COLO668 (cell line): ENCODE results near the gene KCNQ5.

Experiments
- DNase-seq: peaks from one replicate; lab custom pipeline; 2025; ENCODE audit not compliant: unreplicated experiment; lab: John Stamatoyannopoulos, UW

The KCNQ5 gene

DNA sequence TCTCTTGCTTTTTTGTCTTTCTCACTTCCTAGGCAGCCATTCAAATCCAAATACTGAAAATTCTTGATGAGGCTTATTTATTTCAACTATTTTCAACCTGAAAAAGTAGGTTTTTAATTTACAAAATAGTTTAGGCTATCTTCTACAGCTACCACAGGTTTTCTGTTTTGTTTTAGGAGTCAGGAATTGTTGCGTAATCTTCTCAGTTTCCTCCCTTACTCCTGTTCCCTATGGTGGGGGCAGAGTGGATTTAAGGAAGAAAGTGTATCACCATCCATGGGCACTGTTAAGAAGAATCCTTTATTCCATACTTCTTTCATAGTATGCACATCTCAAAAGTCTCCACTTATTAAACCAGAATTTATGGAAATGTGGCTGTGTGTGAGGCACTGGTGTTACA lies 421.0 kb downstream of the KCNQ5 start:
- no peak for DNase-seq

DNA sequence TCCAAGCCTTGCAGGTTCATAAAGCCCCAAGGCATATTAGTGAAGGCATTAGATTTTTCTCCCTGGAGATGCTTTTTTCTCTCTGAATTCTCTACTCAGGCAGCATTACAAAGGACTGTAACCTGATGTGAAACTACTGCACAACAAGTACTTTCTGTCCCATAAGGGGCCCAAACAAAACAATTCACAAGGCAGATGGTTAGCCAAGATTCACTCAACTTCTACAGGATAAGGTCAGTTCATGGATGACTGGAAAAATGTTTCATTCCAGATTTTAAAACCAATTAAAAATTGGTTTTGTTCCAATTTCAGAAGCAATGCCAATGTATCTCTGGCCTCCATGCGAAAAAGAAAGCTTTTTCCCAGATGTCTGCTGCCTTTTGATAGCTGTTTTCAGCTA lies 421.6 kb downstream of the KCNQ5 start:
- no peak for DNase-seq

GRCh38 chr6:73045609-73046008 lies 423.7 kb downstream of the KCNQ5 start:
- DNase-seq: no peak

- no peak for DNase-seq
Measured at GRCh38 chr6:73047801-73048200, 425.9 kb downstream of the KCNQ5 start.

DNA sequence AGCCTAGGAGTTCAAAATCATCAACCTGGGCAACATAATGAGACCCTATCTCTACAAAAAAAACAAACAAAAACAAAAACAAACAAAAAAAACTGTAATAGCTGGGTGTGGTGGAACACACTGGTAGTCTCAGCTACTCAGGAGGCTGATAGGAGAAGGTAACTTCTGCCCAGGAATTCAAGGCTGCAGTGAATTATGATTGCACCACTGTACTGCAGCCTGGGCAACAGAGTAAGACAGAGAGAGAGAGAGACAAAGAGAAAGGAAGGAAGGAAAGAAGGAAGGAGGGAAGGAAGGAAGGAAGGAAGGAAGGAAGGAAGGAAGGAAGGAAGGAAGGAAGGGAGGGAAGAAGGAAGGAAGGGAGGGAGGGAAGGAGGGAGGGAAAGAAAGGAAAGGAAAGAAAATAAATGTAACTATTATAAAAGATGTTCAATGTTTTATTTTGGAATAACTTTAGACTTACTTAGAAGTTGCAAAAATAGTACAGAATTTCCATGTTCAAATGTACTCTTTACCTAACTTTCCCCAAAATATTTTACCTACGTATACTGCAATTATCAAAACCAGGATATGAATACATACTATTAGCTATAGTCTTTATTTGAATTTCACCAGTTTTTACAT lies 428.2 kb downstream of the KCNQ5 start:
- DNase-seq: no peak

- DNase-seq: no peak
Measured at GRCh38 chr6:73050706-73051105, 428.8 kb downstream of the KCNQ5 start.

DNA sequence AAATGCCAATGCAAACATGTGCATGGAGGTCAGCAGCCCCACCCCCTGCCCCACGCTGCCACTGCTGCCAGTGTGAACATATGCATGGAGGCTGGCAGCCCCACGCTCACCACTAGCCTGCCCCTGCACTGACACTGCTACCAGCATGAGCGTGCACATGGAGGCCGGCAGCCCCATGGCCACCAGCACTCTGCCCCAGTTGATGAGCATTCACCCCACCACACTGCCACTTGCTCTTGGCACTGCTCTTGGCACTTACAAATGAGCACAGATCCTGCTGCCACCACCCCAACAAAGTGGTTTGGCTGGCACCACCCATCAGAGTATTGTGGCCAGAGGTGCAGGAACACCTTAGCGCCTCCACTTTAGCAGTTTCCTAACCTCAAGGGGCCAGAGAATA lies 429.3 kb downstream of the KCNQ5 start:
- DNase-seq: no peak

GRCh38 chr6:73054958-73055357 lies 433.1 kb downstream of the KCNQ5 start:
- no peak for DNase-seq

GRCh38 chr6:73058736-73059135 lies 436.9 kb downstream of the KCNQ5 start:
- no peak for DNase-seq

DNA sequence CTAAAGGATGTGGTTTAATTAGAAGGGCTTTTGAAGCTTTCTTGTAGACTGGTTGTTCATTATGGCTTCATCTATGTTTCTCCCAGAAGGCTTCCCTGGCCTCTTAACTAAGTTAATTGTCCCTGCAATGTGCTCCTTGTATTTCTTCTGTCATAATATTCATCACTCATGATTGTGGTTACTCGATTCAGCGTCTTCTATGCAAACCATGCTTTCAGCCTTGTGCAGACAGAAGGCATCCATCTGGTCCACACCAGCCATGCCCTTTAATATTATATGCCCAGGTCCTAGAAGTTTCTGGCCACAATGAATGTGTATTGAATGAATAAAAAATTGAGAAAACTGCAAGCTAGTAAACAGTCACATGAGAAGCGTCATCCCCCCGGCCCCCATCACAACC lies 440.3 kb downstream of the KCNQ5 start:
- no peak for DNase-seq

- no peak for DNase-seq
Measured at GRCh38 chr6:73062837-73063236, 441.0 kb downstream of the KCNQ5 start.

DNA sequence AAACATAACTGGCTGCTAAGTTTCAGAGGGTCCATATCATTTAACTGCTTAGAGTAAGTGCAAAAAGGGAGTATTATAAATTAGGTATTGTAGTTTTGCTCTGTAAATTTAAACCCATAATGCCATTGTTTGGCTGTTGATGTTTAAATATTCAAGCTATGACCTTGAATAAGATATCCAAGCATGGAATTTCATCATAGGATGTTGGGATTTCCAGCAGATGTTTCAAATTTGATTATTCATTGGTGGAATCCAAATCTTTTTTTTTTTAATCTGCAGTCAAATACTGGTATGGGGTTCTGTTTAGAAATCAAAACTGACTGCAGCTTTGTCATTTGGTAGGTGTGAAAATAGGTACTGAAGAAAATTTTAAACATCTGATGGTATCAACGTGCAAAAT lies 442.4 kb downstream of the KCNQ5 start:
- no peak for DNase-seq

- no peak for DNase-seq
Measured at GRCh38 chr6:73073238-73073637, 451.4 kb downstream of the KCNQ5 start.

DNA sequence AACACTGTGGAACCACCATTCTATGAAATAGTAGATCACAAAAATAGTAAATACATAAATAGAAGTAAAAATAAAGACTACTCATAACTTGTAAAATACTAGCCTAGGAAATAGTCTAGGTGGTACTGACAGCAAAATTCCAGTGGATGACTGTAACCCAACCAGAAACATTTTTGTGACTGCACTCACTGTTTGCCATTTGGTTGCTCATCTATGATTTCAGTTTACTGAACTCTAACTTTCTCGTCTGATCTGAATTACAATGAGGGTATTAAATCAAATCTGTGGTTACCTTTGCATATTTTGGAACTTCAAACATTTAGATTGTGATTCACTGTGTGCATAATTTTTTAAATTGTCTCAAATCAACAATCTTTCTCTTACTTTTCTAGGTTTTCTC lies 452.3 kb downstream of the KCNQ5 start:
- DNase-seq: no peak

DNA sequence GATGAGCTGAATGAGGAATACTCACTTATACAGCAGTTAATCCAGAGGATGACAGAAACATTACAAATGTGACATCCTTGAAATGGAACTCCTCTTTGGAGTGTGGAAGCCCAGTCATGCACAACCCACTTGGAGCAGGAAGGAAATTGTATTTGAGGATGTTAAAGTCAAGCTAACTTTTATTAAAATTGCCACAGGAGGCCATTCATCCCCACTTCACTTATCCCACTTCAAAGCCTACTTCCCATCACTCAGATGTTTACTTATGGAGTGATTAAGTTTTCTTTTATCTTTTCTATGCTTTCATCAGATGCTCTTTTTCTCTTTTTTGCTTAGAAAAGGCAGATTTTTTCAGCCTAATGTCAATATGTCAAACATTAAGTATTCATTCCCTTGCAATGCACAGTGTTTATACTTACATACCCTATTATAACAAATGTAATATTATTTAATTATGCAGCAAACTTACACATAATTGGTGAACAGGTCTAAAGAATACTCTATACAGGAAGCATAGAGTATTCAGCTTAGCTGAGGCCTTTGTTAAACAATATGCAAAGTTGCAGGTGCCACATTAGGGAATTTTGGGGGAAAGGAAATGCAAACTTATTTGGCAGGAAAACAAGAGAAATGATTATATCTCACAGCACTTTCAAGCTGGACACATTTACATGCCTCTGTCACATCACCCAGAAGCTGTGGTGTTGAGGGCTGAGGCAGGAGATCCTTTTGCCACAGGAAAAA lies 454.5 kb downstream of the KCNQ5 start:
- no peak for DNase-seq

DNA sequence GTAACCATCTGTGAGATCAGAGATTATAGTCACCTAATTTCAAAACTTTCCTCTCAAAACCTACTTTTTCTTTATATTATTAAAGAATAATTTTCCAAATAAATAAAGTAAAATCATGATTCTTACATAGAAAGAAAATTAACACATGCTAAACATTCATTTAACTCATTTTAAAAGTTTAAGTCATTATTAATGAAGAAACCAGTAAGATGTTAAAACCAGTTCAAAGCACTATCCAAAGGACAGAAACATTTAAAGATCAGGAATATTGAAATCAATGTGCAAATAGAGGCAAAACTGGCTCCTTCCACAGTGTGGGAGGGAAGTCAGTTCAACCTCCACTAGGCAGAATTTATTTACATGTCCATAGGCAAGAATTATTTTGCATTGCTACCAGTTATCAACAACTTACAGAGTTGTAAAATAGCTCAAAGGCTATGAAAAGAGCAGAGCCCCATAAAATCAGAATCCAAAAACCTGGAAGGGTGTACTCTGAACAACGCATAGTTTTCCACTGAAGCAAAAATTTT lies 456.5 kb downstream of the KCNQ5 start:
- no peak for DNase-seq

DNA sequence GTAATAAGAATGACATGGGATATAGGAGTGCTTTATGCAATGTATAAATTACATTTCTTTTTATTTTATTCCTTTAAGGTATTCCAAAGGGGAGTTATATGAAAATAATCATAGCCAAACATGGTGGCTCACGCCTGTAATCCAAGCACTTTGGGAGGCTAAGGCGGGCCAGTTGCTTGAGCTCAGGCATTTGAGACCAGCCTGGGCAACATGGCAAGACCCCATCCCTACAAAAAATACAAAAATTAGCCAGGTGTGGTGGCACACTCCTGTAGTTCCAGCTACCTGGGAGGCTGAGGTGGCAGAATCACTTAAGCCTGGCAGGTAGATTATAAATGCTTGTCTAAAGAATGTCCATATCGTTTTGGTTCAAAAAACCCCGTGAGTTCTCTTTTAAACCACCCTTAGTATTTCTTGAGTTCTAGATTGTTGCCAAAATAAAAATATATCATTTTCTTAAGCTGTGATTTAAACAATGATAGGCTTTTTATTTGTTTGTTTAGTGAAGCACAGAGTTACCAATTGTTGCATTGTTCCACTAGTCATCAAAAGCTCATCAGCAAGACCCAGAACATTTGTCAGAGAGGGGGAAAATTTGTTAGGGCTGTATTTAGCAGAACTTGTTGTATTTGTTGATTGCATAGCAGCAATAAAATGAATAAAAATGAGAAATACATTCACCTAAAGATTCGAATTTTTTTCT lies 457.2 kb downstream of the KCNQ5 start:
- DNase-seq: no peak

DNA sequence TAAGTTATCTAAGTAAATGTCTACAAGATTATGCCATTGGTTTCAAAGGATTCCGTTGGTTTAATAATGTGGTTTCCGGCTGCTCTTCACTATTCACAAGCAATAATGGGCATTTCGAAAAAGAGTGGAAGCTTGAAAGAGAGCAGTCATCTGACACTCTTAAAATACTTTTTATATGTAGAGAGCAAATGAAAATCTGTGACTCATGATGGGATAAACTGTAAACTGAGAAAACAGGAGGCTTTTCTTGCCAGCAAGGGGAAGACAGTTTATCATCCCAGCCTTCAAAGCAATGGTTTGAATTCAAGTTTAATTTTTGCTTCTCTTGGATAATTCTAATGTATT lies 457.7 kb downstream of the KCNQ5 start:
- DNase-seq: no peak

DNA sequence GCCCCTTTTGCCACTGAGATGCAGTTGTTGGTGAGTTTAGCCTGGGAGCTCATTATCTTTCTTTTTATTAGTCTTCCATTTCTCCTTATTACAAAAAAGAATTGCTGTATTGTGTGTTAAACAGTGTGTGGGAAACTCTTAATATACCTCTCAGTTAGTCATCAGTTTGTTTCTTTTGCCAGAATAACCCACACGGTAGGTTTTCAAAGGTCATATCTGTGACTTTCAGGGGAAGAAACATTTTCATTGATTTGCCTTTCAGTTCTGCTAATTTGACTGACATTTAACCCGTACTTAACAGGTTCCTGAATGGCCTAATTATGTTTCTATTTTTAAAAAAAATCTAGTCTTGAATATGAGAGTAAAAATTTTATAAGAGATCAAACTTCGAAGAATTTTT lies 458.1 kb downstream of the KCNQ5 start:
- no peak for DNase-seq

DNA sequence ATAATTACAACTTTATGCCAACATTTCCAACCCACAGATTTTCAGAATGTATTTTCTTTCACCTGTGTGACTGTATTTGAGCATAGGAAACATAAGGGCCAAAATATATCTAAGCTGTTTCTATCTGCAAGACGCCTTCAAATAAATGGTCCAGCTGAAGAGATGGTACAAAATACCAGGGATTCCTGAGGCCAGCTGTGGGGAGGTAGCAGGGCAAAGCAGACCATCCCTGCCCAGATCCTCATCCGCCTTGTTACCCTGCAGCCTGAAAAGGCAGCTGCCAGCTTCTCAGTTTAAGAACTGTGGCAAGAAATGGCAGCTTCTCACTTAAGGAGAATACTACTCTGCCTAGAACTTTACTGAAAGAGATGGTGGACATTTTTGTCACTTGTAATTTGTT lies 460.1 kb downstream of the KCNQ5 start:
- DNase-seq: no peak

DNA sequence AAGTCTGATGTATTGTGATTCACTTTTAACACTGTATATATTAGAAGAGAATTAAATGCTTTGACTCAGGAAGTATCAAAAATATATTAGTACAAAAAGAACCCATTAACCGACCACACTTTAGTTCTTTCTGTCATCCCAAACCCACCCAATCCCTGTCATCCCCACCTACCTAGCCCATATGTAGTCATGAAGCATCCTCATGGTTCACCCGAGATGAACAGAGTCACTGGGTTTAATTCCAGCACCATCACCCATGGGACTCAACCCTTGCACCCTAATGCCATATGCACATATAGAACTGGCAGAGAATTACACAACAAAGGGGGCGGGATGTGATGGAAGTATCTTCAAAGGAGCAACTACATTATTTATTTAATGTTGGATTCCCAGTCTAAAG lies 462.0 kb downstream of the KCNQ5 start:
- DNase-seq: no peak

- no peak for DNase-seq
Measured at GRCh38 chr6:73085443-73085871, 463.6 kb downstream of the KCNQ5 start.
